GM08714 (cell line): ENCODE data around the gene CCDC190.

Experiments
- H3K4me3 ChIP-seq: fragments of 200-500 bp; sonication (Bioruptor generic); 2 replicates; pipeline ENCODE4 v1.5.1; 2014; ENCODE audit warnings: mild to moderate bottlenecking, low read length, inconsistent platforms
- ZNF274 ChIP-seq: IDR thresholded peaks from 2 replicates; pipeline ENCODE4 v1.6.1; 2012; ENCODE audit warnings: mild to moderate bottlenecking, low read depth, low read length

The CCDC190 gene

GRCh38 chr1:162857850-162858249 lies 3.1 kb downstream of the CCDC190 start:
- no peak overlapping the region for H3K4me3 ChIP-seq
- no peak for TF ChIP-seq ZNF274

GRCh38 chr1:162856260-162856659 lies 4.7 kb downstream of the CCDC190 start:
- TF ChIP-seq ZNF274, result no peak
- H3K4me3 ChIP-seq, result no peak overlapping the region

DNA sequence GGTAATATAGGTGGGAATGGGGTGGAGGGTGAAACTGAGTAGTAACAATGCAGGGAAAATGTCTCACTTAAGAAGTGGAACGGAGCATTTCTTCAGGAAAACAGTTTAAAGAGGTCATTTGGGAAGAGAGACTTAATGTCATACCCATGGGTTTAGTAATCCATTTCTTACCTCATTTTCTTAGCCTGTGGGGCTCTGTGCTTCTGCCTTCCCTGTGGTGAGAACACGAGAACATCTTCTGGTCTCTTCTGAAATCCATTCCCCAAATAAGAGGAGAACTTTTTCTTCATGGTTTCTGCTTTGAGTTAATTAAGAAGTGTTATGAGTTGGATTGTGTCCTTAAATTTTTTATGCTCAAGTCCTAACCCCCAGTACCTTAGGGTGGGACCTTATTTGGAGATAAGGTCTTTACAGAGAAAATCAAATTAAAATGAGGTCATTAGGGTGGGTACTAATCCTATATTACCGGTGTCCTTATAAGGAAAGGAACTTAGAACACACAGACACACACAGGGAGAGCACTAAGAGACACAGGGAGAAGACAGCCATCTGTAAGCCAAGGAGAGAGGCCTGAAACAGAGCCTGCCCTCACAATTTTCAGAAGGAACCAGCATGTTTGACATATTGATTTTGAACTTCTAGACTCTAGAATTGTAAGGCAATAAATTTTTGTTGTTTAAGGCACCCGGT lies 5.4 kb downstream of the CCDC190 start:
- no peak overlapping the region for H3K4me3 ChIP-seq
- TF ChIP-seq ZNF274, result no peak

GRCh38 chr1:162854245-162854882 lies 6.6 kb downstream of the CCDC190 start:
- H3K4me3 ChIP-seq, result no peak overlapping the region
- TF ChIP-seq ZNF274, result no peak

- no peak for TF ChIP-seq ZNF274
Measured at GRCh38 chr1:162851341-162851740, 9.6 kb downstream of the CCDC190 start.

GRCh38 chr1:162849711-162850110 lies 11.3 kb downstream of the CCDC190 start:
- no peak for TF ChIP-seq ZNF274
- no peak overlapping the region for H3K4me3 ChIP-seq

More at GRCh38 chr1:162851341-162851740, 9.6 kb downstream of the CCDC190 start:
- H3K4me3 ChIP-seq, result no peak overlapping the region

DNA sequence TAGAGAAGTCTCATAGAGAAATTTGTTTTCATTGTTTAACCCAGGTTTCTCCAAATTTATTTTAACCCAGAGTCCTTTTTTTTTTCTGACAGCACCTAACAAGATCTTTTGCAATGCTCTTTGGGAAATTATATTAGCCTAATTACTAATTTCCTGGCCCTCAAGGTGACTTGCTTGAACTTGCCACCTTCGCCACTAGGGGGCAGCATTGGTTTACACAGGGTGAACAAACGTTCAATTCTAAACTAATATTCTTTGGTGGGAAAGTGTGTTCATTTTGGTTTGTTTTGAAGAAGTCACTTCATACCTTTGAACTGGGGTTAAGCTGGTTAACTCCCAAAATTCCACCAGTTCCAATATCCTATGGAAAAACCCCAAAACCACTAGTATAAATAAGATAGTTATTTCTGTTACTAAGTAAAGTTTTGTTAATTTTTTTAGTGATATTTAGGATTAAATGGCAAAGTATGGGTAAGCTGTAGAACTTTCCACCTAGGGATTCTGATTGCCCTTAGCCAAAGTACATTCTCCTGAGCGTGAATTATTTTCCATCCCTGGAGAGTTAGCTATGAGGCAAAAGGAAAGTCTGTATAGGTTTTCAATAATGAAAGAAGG lies 13.0 kb downstream of the CCDC190 start:
- no peak for TF ChIP-seq ZNF274
- no peak overlapping the region for H3K4me3 ChIP-seq

DNA sequence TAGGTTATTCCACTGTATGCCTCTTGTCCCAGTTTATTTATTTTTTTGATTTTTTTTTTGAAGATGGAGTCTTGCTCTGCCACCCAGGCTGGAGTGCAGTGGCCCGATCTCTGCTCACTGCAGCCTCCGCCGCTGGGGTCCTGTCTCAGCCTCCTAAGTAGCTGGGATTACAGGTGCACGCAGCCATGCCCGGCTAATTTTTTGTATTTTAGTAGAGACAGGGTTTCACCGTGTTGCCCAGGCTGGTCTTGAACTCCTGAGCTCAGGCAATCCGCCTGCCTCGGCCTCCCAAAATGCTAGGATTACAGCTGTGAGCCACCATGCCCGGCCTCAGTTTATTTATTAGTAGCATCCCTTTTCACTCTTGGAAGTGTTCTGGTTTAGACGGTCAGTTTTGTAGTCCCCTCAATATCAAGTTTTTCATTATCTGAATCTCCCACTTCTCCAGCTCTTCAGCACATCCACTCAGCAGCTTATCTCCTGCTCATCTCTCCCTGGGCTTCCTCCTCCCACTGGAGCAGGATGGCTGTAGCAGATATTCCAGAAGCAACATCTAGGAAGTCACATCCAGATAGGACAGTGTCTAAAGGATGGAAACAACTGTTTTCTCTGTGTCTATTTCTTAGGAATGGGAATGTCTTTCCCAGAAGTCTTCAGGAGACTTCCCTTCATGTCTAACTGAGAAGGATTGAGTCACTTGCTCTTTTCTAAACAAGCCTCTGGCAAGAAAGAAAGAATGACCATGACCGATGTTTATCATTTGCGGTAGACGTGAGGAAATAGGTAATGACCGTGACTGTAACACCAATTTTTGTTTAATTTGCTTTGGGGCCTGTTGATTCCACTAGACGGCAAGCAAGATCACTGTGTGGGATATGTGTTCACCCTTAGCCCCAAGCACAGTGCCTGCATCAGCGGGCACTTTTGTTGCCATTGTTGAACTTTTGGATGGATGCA lies 14.4 kb downstream of the CCDC190 start:
- TF ChIP-seq ZNF274, result no peak
- no peak overlapping the region for H3K4me3 ChIP-seq

- no peak for TF ChIP-seq ZNF274
- H3K4me3 ChIP-seq, result no peak overlapping the region
Measured at GRCh38 chr1:162844153-162844552, 16.8 kb downstream of the CCDC190 start.

GRCh38 chr1:162840250-162840839 lies 20.6 kb downstream of the CCDC190 start:
- TF ChIP-seq ZNF274, result no peak
- no peak overlapping the region for H3K4me3 ChIP-seq

- H3K4me3 ChIP-seq, result no peak overlapping the region
- TF ChIP-seq ZNF274, result no peak
Measured at GRCh38 chr1:162838863-162839262, 22.1 kb downstream of the CCDC190 start.

- TF ChIP-seq ZNF274, result no peak
- no peak overlapping the region for H3K4me3 ChIP-seq
Measured at GRCh38 chr1:162835157-162835899, 25.6 kb downstream of the CCDC190 start.

- H3K4me3 ChIP-seq, result no peak overlapping the region
- no peak for TF ChIP-seq ZNF274
Measured at GRCh38 chr1:162832470-162832869, 28.5 kb downstream of the CCDC190 start.
